GM19452 (cell line): Measurements from ENCODE around the gene HS3ST5.
"Not testable (repeated sequence)": the region's sequence is repeated elsewhere in the genome, so short reads cannot be mapped to it uniquely, and the experiment has no call there.

Experiments
- ATAC-seq: cut with Tn5 transposase; IDR thresholded peaks from one replicate; pipeline ENCODE4 v1.9.1; 2021; ENCODE audit not compliant: unreplicated experiment

HS3ST5 gene

GRCh38 chr6:114339706-114340105, 3.1 kb downstream of the HS3ST5 start:
- ATAC-seq: no peak

- no peak for ATAC-seq
Observed at GRCh38 chr6:114334237-114334636, 8.6 kb downstream of the HS3ST5 start.

- ATAC-seq: no peak
Observed at GRCh38 chr6:114327074-114327473, 15.7 kb downstream of the HS3ST5 start.

GRCh38 chr6:114323784-114324183, 19.0 kb downstream of the HS3ST5 start:
- ATAC-seq: no peak

- ATAC-seq: no peak
Observed at GRCh38 chr6:114319749-114320148, 23.1 kb downstream of the HS3ST5 start.

- ATAC-seq: no peak
Observed at GRCh38 chr6:114315831-114316595, 26.8 kb downstream of the HS3ST5 start.

GRCh38 chr6:114313816-114314215, 29.0 kb downstream of the HS3ST5 start:
- ATAC-seq: not testable (repeated sequence)

GRCh38 chr6:114312931-114313330, 29.9 kb downstream of the HS3ST5 start:
- ATAC-seq: peak; percentile 58

GRCh38 chr6:114310053-114310452, 32.8 kb downstream of the HS3ST5 start:
- no peak for ATAC-seq

- no peak for ATAC-seq
Observed at GRCh38 chr6:114304304-114304887, 38.4 kb downstream of the HS3ST5 start.

- no peak for ATAC-seq
Observed at GRCh38 chr6:114301596-114302219, 41.1 kb downstream of the HS3ST5 start.

GRCh38 chr6:114297135-114297534, 45.7 kb downstream of the HS3ST5 start:
- no peak for ATAC-seq

GRCh38 chr6:114292431-114292830, 50.4 kb downstream of the HS3ST5 start:
- ATAC-seq: no peak

- no peak for ATAC-seq
Observed at GRCh38 chr6:114291428-114291827, 51.4 kb downstream of the HS3ST5 start.

- no peak for ATAC-seq
Observed at GRCh38 chr6:114290864-114291263, 52.0 kb downstream of the HS3ST5 start.

GRCh38 chr6:114288701-114289495, 53.9 kb downstream of the HS3ST5 start:
- no peak for ATAC-seq

- no peak for ATAC-seq
Observed at GRCh38 chr6:114287461-114287860, 55.4 kb downstream of the HS3ST5 start.

GRCh38 chr6:114286211-114286610, 56.6 kb downstream of the HS3ST5 start:
- ATAC-seq: no peak

GRCh38 chr6:114284281-114284680, 58.5 kb downstream of the HS3ST5 start:
- no peak for ATAC-seq

GRCh38 chr6:114282292-114282691, 60.5 kb downstream of the HS3ST5 start:
- no peak for ATAC-seq

- ATAC-seq: no peak
Observed at GRCh38 chr6:114281496-114281895, 61.3 kb downstream of the HS3ST5 start.
